Panc1 (cell line): Measurements from ENCODE around the gene PRRT4. TPM values are rescaled to one million over a fixed set of nuclear protein-coding genes. Genes with fewer than 3 reads are reported as not detected.
A peak's percentile ranks its signal among the peaks of the same experiment; 100 is the strongest.

Experiments
- ATAC-seq: fragments of 200-7000 bp; cut with Tn5 transposase; 2 replicates; pipeline ENCODE4 v1.9.1; 2020; ENCODE audit warnings: mild to moderate bottlenecking, moderate library complexity
- BruUV-seq: library from RNA; stranded (reverse); fragments of 400-500 nt; replicated peaks from 2 replicates; lab custom pipeline; 2021; lab: Mats Ljungman, UMichigan
- CTCF ChIA-PET: fragments of 300-600 bp; sonication (Branson Sonifier 250); formaldehyde crosslinking; loops from one replicate; lab custom pipeline; 2022; ENCODE audit warnings: antibody characterized with exemption; lab: Charles Lee
- POLR2A ChIA-PET: fragments of 300-600 bp; sonication (Branson Sonifier 250); formaldehyde crosslinking; loops from one replicate; lab custom pipeline; 2022; ENCODE audit warnings: antibody characterized with exemption; lab: Charles Lee
- DNase-seq: peaks from one replicate; pipeline ENCODE4 v3.0.0-alpha.2; 2010; ENCODE audit warnings: low read depth, low spot score
- H3K27ac ChIP-seq: 2 replicates; pipeline ENCODE4 v1.5.1; 2011; ENCODE audit warnings: mild to moderate bottlenecking, low read length, inconsistent platforms
- H3K27me3 ChIP-seq: fragments of 200-500 bp; sonication (Bioruptor generic); 2 replicates; pipeline ENCODE4 v1.6.0; 2014; ENCODE audit warnings: low read length, inconsistent platforms; ENCODE audit not compliant: control insufficient read depth, insufficient read depth
- H3K36me3 ChIP-seq: fragments of 200-500 bp; sonication (Bioruptor generic); 2 replicates; pipeline ENCODE4 v1.5.1; 2014; ENCODE audit warnings: inconsistent platforms, mild to moderate bottlenecking, low read length, moderate library complexity; ENCODE audit not compliant: control insufficient read depth, insufficient read depth
- H3K4me1 ChIP-seq: 2 replicates; pipeline ENCODE4 v1.5.1; 2011; ENCODE audit warnings: inconsistent platforms, mild to moderate bottlenecking, low read length, moderate library complexity; ENCODE audit not compliant: control insufficient read depth, insufficient read depth
- H3K4me3 ChIP-seq, 2 experiments: 2 replicates each; pipeline ENCODE4 v1.5.1; 2011 to 2012; ENCODE audit warnings: low read depth in 2 of 2, low read length in 2 of 2, mild to moderate bottlenecking in 2 of 2, inconsistent platforms in 1 of 2, moderate library complexity in 1 of 2
- H3K9me3 ChIP-seq: fragments of 200-500 bp; sonication (Bioruptor generic); 2 replicates; pipeline ENCODE4 v1.5.1; 2014; ENCODE audit warnings: low read depth, mild to moderate bottlenecking, inconsistent platforms, low read length, moderate library complexity; ENCODE audit not compliant: control insufficient read depth, insufficient read depth
- CTCF ChIP-seq: fragments of 450-650 bp; IDR thresholded peaks from 2 replicates; pipeline ENCODE4 v1.5.1; 2017; ENCODE audit warnings: mild to moderate bottlenecking
- POLR2AphosphoS5 ChIP-seq: IDR thresholded peaks from 2 replicates; pipeline ENCODE4 v1.6.1; 2012; ENCODE audit warnings: mild to moderate bottlenecking, low read depth, low read length, moderate library complexity
- SIN3A ChIP-seq: IDR thresholded peaks from 2 replicates; pipeline ENCODE4 v1.6.1; 2012; ENCODE audit warnings: low read depth, mild to moderate bottlenecking, low read length, moderate library complexity, borderline replicate concordance; ENCODE audit not compliant: insufficient read depth
- TCF7L2 ChIP-seq: IDR thresholded peaks from 2 replicates; pipeline ENCODE4 v1.6.1; 2011; ENCODE audit warnings: mild to moderate bottlenecking, low read depth, low read length, inconsistent platforms
- in situ Hi-C: cut with HindIII; loops from 2 replicates; pipeline ENCODE4 v1.10.0; 2016; ENCODE audit warnings: low sequenced_read_pairs, low pct_unique_long_range_greater_than_20kb
- intact Hi-C: fragments of 100-400 bp; cut with micrococcal nuclease; formaldehyde crosslinking; loops from one replicate; pipeline ENCODE4 v1.10.0; 2022; ENCODE audit not compliant: unreplicated experiment
- total RNA-seq: library from RNA; stranded (reverse); gene quantifications from one replicate; pipeline ENCODE4 v1.2.1, GENCODE V29; 2021; ENCODE audit not compliant: unreplicated experiment
- TF ChIP-seq, protein P1 (sequence below), 2 experiments: IDR thresholded peaks; 2 replicates each; pipeline ENCODE4 v1.6.1; 2011 to 2012; ENCODE audit warnings: low read depth in 2 of 2, control low read depth in 1 of 2, low read length in 1 of 2, mild to moderate bottlenecking in 1 of 2, moderate library complexity in 1 of 2; ENCODE audit not compliant: insufficient read depth in 1 of 2

PRRT4 gene
- total RNA-seq, 1 experiment from 2014 or later = 0.77 TPM

DNA sequence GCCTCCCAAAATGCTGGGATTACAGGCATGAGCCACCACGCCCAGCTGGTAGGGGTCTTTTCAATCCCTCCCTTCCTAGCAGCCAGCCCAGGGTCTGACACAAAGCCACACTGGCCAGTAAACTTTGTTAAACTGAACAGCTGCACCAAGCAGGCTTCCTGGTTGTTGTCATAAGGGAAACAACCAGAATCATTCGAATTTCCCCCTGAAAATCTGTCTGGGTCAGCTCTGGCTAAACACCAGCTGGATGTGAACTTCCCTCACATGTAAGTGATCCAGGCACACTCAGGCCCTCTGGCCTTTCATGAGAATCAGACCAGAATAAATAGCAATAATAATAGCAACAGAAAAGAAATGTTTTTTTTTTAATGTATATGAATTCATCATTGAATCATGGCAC, 40.9 kb upstream of the PRRT4 start:
- ChIA-PET POLR2A (no interaction called here), CTCF (no interaction called here)
- Histone ChIP-seq H3K27ac (no peak overlapping the region), H3K36me3 (peaks cover 9% of the 10 kb centered on the region; the same call in 1 of the 2 replicates), H3K4me3 (no peak overlapping the region), H3K9me3 (no peaks in the 10 kb centered on the region), H3K4me1 (peaks cover 17% of the 10 kb centered on the region), H3K27me3 (no peaks in the 10 kb centered on the region)
- TF ChIP-seq TCF7L2 (no peak), SIN3A (no peak), POLR2AphosphoS5 (no peak), CTCF (no peak)
- TF ChIP-seq, protein P1, sequence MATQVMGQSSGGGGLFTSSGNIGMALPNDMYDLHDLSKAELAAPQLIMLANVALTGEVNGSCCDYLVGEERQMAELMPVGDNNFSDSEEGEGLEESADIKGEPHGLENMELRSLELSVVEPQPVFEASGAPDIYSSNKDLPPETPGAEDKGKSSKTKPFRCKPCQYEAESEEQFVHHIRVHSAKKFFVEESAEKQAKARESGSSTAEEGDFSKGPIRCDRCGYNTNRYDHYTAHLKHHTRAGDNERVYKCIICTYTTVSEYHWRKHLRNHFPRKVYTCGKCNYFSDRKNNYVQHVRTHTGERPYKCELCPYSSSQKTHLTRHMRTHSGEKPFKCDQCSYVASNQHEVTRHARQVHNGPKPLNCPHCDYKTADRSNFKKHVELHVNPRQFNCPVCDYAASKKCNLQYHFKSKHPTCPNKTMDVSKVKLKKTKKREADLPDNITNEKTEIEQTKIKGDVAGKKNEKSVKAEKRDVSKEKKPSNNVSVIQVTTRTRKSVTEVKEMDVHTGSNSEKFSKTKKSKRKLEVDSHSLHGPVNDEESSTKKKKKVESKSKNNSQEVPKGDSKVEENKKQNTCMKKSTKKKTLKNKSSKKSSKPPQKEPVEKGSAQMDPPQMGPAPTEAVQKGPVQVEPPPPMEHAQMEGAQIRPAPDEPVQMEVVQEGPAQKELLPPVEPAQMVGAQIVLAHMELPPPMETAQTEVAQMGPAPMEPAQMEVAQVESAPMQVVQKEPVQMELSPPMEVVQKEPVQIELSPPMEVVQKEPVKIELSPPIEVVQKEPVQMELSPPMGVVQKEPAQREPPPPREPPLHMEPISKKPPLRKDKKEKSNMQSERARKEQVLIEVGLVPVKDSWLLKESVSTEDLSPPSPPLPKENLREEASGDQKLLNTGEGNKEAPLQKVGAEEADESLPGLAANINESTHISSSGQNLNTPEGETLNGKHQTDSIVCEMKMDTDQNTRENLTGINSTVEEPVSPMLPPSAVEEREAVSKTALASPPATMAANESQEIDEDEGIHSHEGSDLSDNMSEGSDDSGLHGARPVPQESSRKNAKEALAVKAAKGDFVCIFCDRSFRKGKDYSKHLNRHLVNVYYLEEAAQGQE (IDR thresholded peaks at IDR 0.05; ENCODE audit: insufficient read depth in 1 of 2, low read depth in 2 of 2, low read length in 1 of 2) = no peak
- no peak for DNase-seq
- BruUV-seq = TSS peak; percentile 68
- ATAC-seq = no peak
- intact Hi-C loops (no loop called here), in situ Hi-C loops (no loop called here)

- Histone ChIP-seq H3K4me1 (peaks cover 8% of the 10 kb centered on the region), H3K27me3 (no peaks in the 10 kb centered on the region), H3K4me3 (no peak overlapping the region), H3K9me3 (no peaks in the 10 kb centered on the region), H3K36me3 (peaks cover 12% of the 10 kb centered on the region; the same call in 1 of the 2 replicates), H3K27ac (no peak overlapping the region)
- ATAC-seq = no peak
- CTCF ChIA-PET = interaction anchor here (0.6 kb wide), 1 partner anchor 54 kb away, joined by 4 read pairs; no protein-coding TSS in a partner anchor
- POLR2A ChIA-PET = no interaction called here
- DNase-seq = no peak
- intact Hi-C loops (no loop called here), in situ Hi-C loops (no loop called here)
- TF ChIP-seq SIN3A = no peak
- TF ChIP-seq CTCF = no peak
- TF ChIP-seq, protein P1 (IDR thresholded peaks at IDR 0.05; ENCODE audit: insufficient read depth in 1 of 2, low read depth in 2 of 2, low read length in 1 of 2) = no peak
- no peak for TF ChIP-seq POLR2AphosphoS5
- TF ChIP-seq TCF7L2 = no peak
- BruUV-seq = no TSS peak
These were observed 39.1 kb upstream of the PRRT4 start for GRCh38 chr7:128400566-128400965.
